ENCODE data around the gene C6.

Gene C6

GRCh38 chr5:41172012-41172411 is 41.3 kb downstream of the C6 start:
- TF ChIP-seq, protein P1, sequence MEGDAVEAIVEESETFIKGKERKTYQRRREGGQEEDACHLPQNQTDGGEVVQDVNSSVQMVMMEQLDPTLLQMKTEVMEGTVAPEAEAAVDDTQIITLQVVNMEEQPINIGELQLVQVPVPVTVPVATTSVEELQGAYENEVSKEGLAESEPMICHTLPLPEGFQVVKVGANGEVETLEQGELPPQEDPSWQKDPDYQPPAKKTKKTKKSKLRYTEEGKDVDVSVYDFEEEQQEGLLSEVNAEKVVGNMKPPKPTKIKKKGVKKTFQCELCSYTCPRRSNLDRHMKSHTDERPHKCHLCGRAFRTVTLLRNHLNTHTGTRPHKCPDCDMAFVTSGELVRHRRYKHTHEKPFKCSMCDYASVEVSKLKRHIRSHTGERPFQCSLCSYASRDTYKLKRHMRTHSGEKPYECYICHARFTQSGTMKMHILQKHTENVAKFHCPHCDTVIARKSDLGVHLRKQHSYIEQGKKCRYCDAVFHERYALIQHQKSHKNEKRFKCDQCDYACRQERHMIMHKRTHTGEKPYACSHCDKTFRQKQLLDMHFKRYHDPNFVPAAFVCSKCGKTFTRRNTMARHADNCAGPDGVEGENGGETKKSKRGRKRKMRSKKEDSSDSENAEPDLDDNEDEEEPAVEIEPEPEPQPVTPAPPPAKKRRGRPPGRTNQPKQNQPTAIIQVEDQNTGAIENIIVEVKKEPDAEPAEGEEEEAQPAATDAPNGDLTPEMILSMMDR (IDR thresholded peaks at IDR 0.05; ENCODE audit: insufficient read depth, low read depth, low read length, missing control alignments) = no peak
- no peak overlapping the region for H3K4me3 ChIP-seq (ENCODE audit: low read depth, low read length)
- no peak for DNase-seq (ENCODE audit: low read depth)

- TF ChIP-seq, protein P1 (IDR thresholded peaks at IDR 0.05; ENCODE audit: insufficient read depth, low read depth, low read length, missing control alignments) = no peak
- DNase-seq (ENCODE audit: low read depth) = no peak
- H3K4me3 ChIP-seq (ENCODE audit: low read depth, low read length) = no peak overlapping the region
Measured at GRCh38 chr5:41161271-41161670, 52.1 kb downstream of the C6 start.

DNA sequence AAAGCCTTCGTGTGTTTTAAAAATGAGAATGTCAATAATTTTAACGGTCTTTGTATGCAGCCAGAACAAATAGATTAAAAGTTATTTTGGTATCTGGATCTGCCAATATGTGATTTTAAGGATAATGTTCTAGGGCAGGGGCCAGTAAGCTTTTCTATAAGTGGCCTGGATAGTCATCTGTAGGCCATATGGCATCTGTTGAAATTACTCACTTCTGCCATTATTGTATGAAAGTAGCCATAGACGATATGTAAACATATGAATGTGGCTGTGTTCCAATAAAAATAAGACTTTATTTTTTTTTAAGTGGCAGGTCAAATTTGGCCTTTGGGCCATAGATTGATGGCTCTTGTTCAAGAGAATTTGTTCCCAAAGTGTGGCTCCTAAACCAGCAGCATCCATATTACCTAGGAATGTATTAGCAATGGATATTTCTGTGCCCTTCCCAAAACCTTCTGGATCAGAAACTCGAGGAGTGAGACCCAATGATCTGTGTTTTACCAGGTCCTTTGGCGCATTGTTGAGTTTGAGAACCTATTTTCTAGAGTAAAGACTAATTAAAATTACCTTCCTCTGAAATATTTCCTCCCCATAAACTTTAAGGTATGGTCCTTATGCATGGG is 55.9 kb downstream of the C6 start:
- TF ChIP-seq, protein P1 (IDR thresholded peaks at IDR 0.05; ENCODE audit: insufficient read depth, low read depth, low read length, missing control alignments) = no peak
- DNase-seq (ENCODE audit: low read depth) = no peak
- no peak overlapping the region for H3K4me3 ChIP-seq (ENCODE audit: low read depth, low read length)

DNA sequence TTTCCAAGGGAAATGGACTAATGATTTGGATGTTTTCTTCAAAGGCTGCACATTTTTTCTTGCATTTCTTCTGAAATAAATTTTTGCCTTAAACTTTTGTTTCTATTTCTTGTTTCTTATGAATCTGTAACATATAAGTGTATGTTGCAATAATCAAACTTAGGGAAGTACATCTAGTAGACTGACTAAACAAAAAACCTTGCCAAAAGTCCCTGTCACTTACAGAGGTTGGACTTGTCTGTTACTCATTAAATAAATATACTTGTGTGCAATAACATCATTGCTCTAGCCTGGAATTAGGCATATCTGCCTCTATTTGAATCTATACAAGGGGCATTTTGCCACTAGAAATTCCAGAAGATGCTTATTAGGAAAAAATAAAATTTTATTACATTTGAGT is 56.6 kb downstream of the C6 start:
- no peak for DNase-seq (ENCODE audit: low read depth)
- no peak overlapping the region for H3K4me3 ChIP-seq (ENCODE audit: low read depth, low read length)
- TF ChIP-seq, protein P1 (IDR thresholded peaks at IDR 0.05; ENCODE audit: insufficient read depth, low read depth, low read length, missing control alignments) = no peak

DNA sequence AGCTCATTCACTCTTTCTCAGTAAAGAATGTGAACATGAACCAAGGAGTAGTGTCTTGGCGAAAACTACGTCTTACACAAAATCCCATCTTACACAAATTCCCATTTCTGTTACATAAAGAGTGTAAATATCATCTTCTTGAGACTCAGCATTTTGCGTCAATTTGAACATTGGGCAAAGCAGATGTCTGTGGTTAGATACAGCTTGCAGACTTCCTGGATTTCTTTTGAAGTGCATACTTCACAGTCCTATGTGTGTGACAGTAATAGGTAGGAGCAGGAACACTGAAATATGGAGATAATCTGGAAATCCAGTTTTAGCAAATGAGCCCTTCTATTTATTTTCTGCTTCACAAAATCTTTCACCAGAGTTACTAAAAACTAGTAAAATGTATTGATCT is 58.8 kb downstream of the C6 start:
- TF ChIP-seq, protein P1 (IDR thresholded peaks at IDR 0.05; ENCODE audit: insufficient read depth, low read depth, low read length, missing control alignments) = no peak
- no peak for DNase-seq (ENCODE audit: low read depth)
- no peak overlapping the region for H3K4me3 ChIP-seq (ENCODE audit: low read depth, low read length)

- TF ChIP-seq, protein P1 (IDR thresholded peaks at IDR 0.05; ENCODE audit: insufficient read depth, low read depth, low read length, missing control alignments) = no peak
- H3K4me3 ChIP-seq (ENCODE audit: low read depth, low read length) = no peak overlapping the region
- DNase-seq (ENCODE audit: low read depth) = no peak
Measured at GRCh38 chr5:41151564-41151963, 61.8 kb downstream of the C6 start.

- no peak overlapping the region for H3K4me3 ChIP-seq (ENCODE audit: low read depth, low read length)
- TF ChIP-seq, protein P1 (IDR thresholded peaks at IDR 0.05; ENCODE audit: insufficient read depth, low read depth, low read length, missing control alignments) = no peak
- no peak for DNase-seq (ENCODE audit: low read depth)
Measured at GRCh38 chr5:41148448-41148847, 64.9 kb downstream of the C6 start.

Data from GM12865 (cell line).